ENCODE results near the gene TMEM181. TPM values are rescaled to one million over a fixed set of nuclear protein-coding genes. Genes with fewer than 3 reads are reported as not detected.

Gene TMEM181
- polyA plus RNA-seq, 2 of the 4 experiments (the other 2 are of a cell fraction) = 11.6 to 21.1 TPM

GRCh38 chr6:158597565-158597964, 37.7 kb downstream of the TMEM181 start:
- ChIA-PET POLR2A (no interaction called here), CTCF (interaction anchor here (1.3 to 2.9 kb wide), 2 partner anchors 376 to 383 kb away, joined by 3 to 10 read pairs; no protein-coding TSS in a partner anchor)
- H3K4me3 ChIP-seq = no peak overlapping the region
- TF ChIP-seq ZC3H11A (IDR thresholded peaks at IDR 0.05) (no peak), JUNB (IDR thresholded peaks at IDR 0.05) (no peak), ESRRA (IDR thresholded peaks at IDR 0.05; ENCODE audit: borderline replicate concordance, low read length) (no peak), RAD21 (conservative IDR thresholded peaks at IDR 0.05 in 1 of 2, IDR thresholded peaks at IDR 0.05 in 1 of 2) (no peak), RCOR1 (IDR thresholded peaks at IDR 0.05; ENCODE audit: low read depth, low read length) (no peak), MYC (IDR thresholded peaks at IDR 0.05; ENCODE audit: borderline replicate concordance, low read length) (no peak), NFE2L2 (conservative IDR thresholded peaks at IDR 0.05; ENCODE audit: low read length) (no peak), HDAC2 (IDR thresholded peaks at IDR 0.05) (no peak), MAX (IDR thresholded peaks at IDR 0.05) (no peak)
- WGBS (ENCODE audit: missing lambda C conversion rate) = 97% methylated on average over 4 of the region's 4 CpGs
- no peaks in the 10 kb centered on the region for H3K9me3 ChIP-seq
- H3K27ac ChIP-seq = no peak overlapping the region
- H3K4me1 ChIP-seq = no peaks in the 10 kb centered on the region
- no peak overlapping the region for H3K4me2 ChIP-seq
- DNase-seq (ENCODE audit: low read depth in 1 of 2, low spot score in 1 of 2) = no peak
- no peak for ATAC-seq
- FAIRE-seq = no peak

- ATAC-seq (no peak), FAIRE-seq (no peak), DNase-seq (ENCODE audit: low read depth in 1 of 2, low spot score in 1 of 2) (no peak)
- TF ChIP-seq SREBF2 (IDR thresholded peaks at IDR 0.05) (no peak), NFE2L2 (conservative IDR thresholded peaks at IDR 0.05; ENCODE audit: low read length) (no peak), FOSL2 (IDR thresholded peaks at IDR 0.05) (no peak), FOSL2 (CRISPR knock-in tag; IDR thresholded peaks at IDR 0.05) (no peak), HOXB13 (CRISPR knock-in tag; IDR thresholded peaks at IDR 0.05; ENCODE audit: low read depth) (no peak), GATA3 (IDR thresholded peaks at IDR 0.05; ENCODE audit: borderline replicate concordance) (no peak), CBX2 (IDR thresholded peaks at IDR 0.05; ENCODE audit: borderline replicate concordance, low read depth) (no peak), EHF (CRISPR knock-in tag; IDR thresholded peaks at IDR 0.05) (no peak), BHLHE40 (IDR thresholded peaks at IDR 0.05; ENCODE audit: low read depth, low read length) (no peak), CHD2 (IDR thresholded peaks at IDR 0.05; ENCODE audit: low read length, partially characterized antibody) (no peak), JUN (IDR thresholded peaks at IDR 0.05) (no peak), MAFK (IDR thresholded peaks at IDR 0.05; ENCODE audit: partially characterized antibody) (no peak), CHD4 (IDR thresholded peaks at IDR 0.05; ENCODE audit: borderline replicate concordance) (no peak)
- CTCF ChIA-PET = interaction anchor here (1.0 to 1.5 kb wide), 2 partner anchors 379 to 385 kb away, joined by 5 to 7 read pairs; no protein-coding TSS in a partner anchor
- no peak overlapping the region for H3K4me3 ChIP-seq
- no peak overlapping the region for H3K27ac ChIP-seq
- WGBS (ENCODE audit: missing lambda C conversion rate) = 91% methylated on average over 16 of the region's 18 CpGs
- H3K9me3 ChIP-seq = no peaks in the 10 kb centered on the region
- no peaks in the 10 kb centered on the region for H3K4me1 ChIP-seq
- H3K4me2 ChIP-seq = no peak overlapping the region
- POLR2A ChIA-PET = no interaction called here
These were observed 39.7 kb downstream of the TMEM181 start for GRCh38 chr6:158599635-158600034.

- POLR2A ChIA-PET = no interaction called here
- TF ChIP-seq CBX2 (IDR thresholded peaks at IDR 0.05; ENCODE audit: borderline replicate concordance, low read depth) (no peak), JUN (IDR thresholded peaks at IDR 0.05) (no peak), RARB (CRISPR knock-in tag; IDR thresholded peaks at IDR 0.05) (no peak), RFX5 (IDR thresholded peaks at IDR 0.05) (no peak), ELK1 (IDR thresholded peaks at IDR 0.05; ENCODE audit: low read depth, low read length) (no peak)
These were observed 43.6 kb downstream of the TMEM181 start for GRCh38 chr6:158603261-158604047.

More at GRCh38 chr6:158603261-158604047, 43.6 kb downstream of the TMEM181 start:
- DNase-seq (ENCODE audit: low read depth in 1 of 2, low spot score in 1 of 2) (no peak), ATAC-seq (no peak), FAIRE-seq (no peak)
- no peaks in the 10 kb centered on the region for H3K4me1 ChIP-seq
- H3K4me3 ChIP-seq = no peak overlapping the region
- CTCF ChIA-PET = interaction anchor here (1.0 to 5.2 kb wide), 5 partner anchors 88 to 531 kb away, joined by 3 to 34 read pairs (median 4); no protein-coding TSS in a partner anchor
- H3K9me3 ChIP-seq = no peaks in the 10 kb centered on the region
- H3K27ac ChIP-seq = no peak overlapping the region
- no peak overlapping the region for H3K4me2 ChIP-seq
- 83% methylated on average over 15 of the region's 15 CpGs for WGBS (ENCODE audit: missing lambda C conversion rate)
